Muscle layer of colon (tissue), 2 donors: ENCODE results near the gene TSC22D2.

ENCODE experiments used
- H3K27ac ChIP-seq: one replicate; pipeline ENCODE4 v1.7.0; 2013; ENCODE audit warnings: low read depth, mild to moderate bottlenecking, low read length, moderate library complexity
- H3K27me3 ChIP-seq, 2 donors: one replicate each; pipeline ENCODE4 v1.7.0; 2013; ENCODE audit warnings: low read length in 2 of 2, mild to moderate bottlenecking in 2 of 2; ENCODE audit not compliant: insufficient read depth in 2 of 2, control insufficient read depth in 1 of 2
- H3K36me3 ChIP-seq: one replicate; pipeline ENCODE4 v1.7.0; 2013; ENCODE audit warnings: mild to moderate bottlenecking, low read length; ENCODE audit not compliant: insufficient read depth
- H3K4me1 ChIP-seq: one replicate; pipeline ENCODE4 v1.7.0; 2013; ENCODE audit warnings: mild to moderate bottlenecking, low read length; ENCODE audit not compliant: insufficient read depth
- H3K4me3 ChIP-seq, 2 donors: one replicate each; pipeline ENCODE4 v1.7.0; 2013; ENCODE audit warnings: low read length in 2 of 2, low read depth in 1 of 2, mild to moderate bottlenecking in 1 of 2, moderate library complexity in 1 of 2
- H3K9ac ChIP-seq: one replicate; pipeline ENCODE4 v1.7.0; 2013; ENCODE audit warnings: low read length
- H3K9me3 ChIP-seq: one replicate; pipeline ENCODE4 v1.7.0; 2013; ENCODE audit warnings: mild to moderate bottlenecking, low read length
- donor health status: abdominal sarcoma.
- donor health status: Adenocarcinoma of cecum.

The TSC22D2 gene

DNA sequence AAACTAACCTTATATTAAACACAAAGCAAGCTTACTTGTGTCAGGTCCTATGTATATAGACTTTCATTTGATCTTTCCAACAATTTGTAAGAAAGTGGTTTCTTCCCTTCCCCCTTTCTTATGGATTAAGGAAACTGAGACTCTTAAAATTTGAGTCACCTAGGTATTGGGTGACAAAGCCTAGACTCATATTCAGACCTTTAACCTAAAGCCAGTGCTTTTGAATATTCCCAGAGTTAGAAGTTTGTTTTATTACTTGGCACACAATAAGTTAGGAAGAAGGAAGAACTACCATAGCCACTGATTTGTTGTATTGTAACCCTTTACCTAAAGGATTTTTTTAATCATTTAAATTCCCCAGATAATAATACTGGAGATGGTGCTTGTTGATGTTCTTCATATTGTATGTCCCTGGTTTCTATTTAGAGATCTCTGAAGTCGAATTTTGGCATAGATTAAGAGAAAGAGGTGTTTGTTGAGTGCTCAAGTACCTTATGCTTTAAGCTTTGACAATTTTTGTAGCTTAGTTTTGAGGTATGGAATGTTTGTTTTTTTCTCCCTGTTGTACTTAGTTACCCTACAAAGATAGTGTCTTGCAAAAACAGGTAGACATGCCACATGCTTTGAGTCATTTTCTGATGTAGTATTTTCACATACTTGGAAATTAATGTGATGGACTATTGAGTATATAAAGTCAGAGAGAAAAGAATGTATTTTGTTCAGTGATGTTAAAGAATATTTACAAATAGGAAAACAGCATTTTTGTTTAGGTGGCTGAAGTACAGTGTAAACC, 11.2 kb downstream of the TSC22D2 start:
- Histone ChIP-seq H3K27me3 (no peaks in the 10 kb centered on the region), H3K9ac (no peak overlapping the region), H3K9me3 (no peaks in the 10 kb centered on the region), H3K4me1 (peaks cover 63% of the 10 kb centered on the region), H3K36me3 (no peaks in the 10 kb centered on the region), H3K4me3 (no peak overlapping the region), H3K27ac (no peak overlapping the region)

DNA sequence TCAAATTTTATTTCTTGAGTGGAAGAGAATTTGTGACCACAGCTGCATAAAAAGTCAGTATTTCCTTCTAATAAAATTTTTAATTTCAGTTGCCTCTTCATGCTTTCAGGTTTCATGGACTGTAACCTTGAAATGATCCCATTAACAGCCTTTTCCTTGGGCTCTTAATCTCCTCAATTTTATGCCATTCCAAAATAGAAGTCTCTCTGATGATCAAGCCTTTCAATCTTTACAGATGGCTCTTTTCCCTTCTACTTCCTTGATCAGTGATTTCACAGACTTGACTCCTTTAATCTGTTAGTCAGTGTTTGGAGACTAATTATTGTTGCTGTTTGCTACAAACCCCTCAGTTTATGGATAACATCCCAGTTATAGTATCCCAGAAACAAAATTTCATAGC, 11.9 kb downstream of the TSC22D2 start:
- Histone ChIP-seq H3K9me3 (no peaks in the 10 kb centered on the region), H3K27ac (no peak overlapping the region), H3K4me1 (peaks cover 57% of the 10 kb centered on the region), H3K36me3 (no peaks in the 10 kb centered on the region), H3K4me3 (no peak overlapping the region), H3K9ac (no peak overlapping the region), H3K27me3 (no peaks in the 10 kb centered on the region)

GRCh38 chr3:150421256-150421655, 13.2 kb downstream of the TSC22D2 start:
- no peaks in the 10 kb centered on the region for H3K27me3 ChIP-seq
- H3K9me3 ChIP-seq = no peaks in the 10 kb centered on the region
- H3K4me3 ChIP-seq = no peak overlapping the region
- H3K4me1 ChIP-seq = peaks cover 47% of the 10 kb centered on the region
- no peaks in the 10 kb centered on the region for H3K36me3 ChIP-seq
- no peak overlapping the region for H3K27ac ChIP-seq
- H3K9ac ChIP-seq = no peak overlapping the region

GRCh38 chr3:150421799-150422548, 13.9 kb downstream of the TSC22D2 start:
- no peak overlapping the region for H3K9ac ChIP-seq
- H3K4me3 ChIP-seq = no peak overlapping the region
- no peak overlapping the region for H3K27ac ChIP-seq
- H3K4me1 ChIP-seq = peaks cover 45% of the 10 kb centered on the region
- H3K9me3 ChIP-seq = no peaks in the 10 kb centered on the region
- H3K27me3 ChIP-seq = no peaks in the 10 kb centered on the region
- H3K36me3 ChIP-seq = no peaks in the 10 kb centered on the region

GRCh38 chr3:150422907-150423306, 14.8 kb downstream of the TSC22D2 start:
- Histone ChIP-seq H3K4me1 (peaks cover 45% of the 10 kb centered on the region), H3K36me3 (no peaks in the 10 kb centered on the region), H3K27me3 (no peaks in the 10 kb centered on the region), H3K9ac (no peak overlapping the region), H3K9me3 (no peaks in the 10 kb centered on the region), H3K27ac (no peak overlapping the region), H3K4me3 (no peak overlapping the region)

DNA sequence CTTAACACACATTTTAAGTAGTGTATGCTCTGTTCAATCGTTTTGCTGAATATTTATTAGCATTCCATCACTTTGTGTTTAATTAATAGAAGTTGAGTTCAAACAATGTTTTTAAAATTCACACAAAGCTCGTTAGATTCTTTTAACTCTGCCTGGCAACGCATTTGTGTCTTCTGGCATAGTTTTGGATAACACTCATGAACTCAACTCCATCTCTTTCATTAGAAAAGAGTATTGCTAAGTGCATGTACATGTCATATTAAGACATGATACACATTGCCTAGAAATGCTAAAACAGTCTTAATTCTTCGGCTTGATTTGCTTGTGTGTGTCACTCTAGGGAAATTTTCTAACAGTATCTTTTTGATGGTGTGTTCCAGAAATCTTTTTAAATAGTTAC, 15.7 kb downstream of the TSC22D2 start:
- Histone ChIP-seq H3K9ac (no peak overlapping the region), H3K4me3 (no peak overlapping the region), H3K36me3 (no peaks in the 10 kb centered on the region), H3K9me3 (no peaks in the 10 kb centered on the region), H3K4me1 (peaks cover 39% of the 10 kb centered on the region), H3K27ac (no peak overlapping the region), H3K27me3 (no peaks in the 10 kb centered on the region)

GRCh38 chr3:150426292-150426691, 18.2 kb downstream of the TSC22D2 start:
- peaks cover 25% of the 10 kb centered on the region for H3K4me1 ChIP-seq

GRCh38 chr3:150428562-150428961, 20.5 kb downstream of the TSC22D2 start:
- no peaks in the 10 kb centered on the region for H3K27me3 ChIP-seq
- H3K9ac ChIP-seq = no peak overlapping the region
- no peak overlapping the region for H3K27ac ChIP-seq
- H3K4me3 ChIP-seq = no peak overlapping the region
- H3K4me1 ChIP-seq = peaks cover 15% of the 10 kb centered on the region
- no peaks in the 10 kb centered on the region for H3K36me3 ChIP-seq
- no peaks in the 10 kb centered on the region for H3K9me3 ChIP-seq

More at GRCh38 chr3:150426292-150426691, 18.2 kb downstream of the TSC22D2 start:
- Histone ChIP-seq H3K27ac (no peak overlapping the region), H3K4me3 (no peak overlapping the region), H3K36me3 (no peaks in the 10 kb centered on the region), H3K9me3 (no peaks in the 10 kb centered on the region), H3K27me3 (no peaks in the 10 kb centered on the region), H3K9ac (no peak overlapping the region)

DNA sequence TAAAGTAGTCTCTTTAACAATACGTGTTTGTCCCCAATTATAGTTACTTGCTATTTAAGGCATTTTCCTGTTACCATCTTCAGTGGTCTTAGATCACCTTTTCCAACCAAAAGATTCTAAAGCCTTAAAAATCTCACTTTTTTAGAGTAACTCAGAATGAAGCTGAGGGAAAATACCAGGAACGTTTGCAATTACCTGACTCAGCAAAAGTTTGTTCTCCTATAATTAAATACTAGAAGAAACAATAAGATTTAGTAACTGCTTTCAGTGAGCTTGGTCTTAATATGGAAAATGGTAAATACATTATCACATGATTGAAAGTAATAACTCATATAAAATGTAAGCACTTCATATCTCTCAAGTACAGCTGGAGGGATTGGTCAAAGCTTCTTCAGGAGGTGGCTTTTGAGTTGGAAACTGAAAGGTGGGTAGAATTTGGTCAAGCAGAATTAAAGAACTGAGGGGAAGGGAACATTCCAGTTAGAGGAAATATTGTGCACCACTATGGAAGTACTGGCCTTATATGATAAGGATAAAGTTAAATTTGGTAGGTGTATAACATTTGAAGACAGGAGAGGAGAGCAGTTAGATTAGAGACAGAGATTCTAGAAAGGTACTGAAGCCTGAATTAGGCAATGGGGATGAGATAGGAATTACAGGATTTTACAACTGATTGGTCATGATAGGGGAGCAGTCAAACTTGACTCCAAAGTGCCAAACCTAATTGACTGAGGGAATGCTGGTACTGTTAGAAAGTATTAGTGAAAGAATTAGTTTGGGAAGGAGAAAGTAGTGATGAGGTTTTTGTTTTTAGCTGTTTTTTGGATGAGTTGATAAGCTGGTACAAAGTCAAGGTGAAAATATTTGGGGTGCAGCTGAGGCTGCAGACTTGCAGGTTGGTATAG, 21.9 kb downstream of the TSC22D2 start:
- peaks cover 19% of the 10 kb centered on the region for H3K4me1 ChIP-seq

GRCh38 chr3:150433347-150433746, 25.2 kb downstream of the TSC22D2 start:
- Histone ChIP-seq H3K9me3 (no peaks in the 10 kb centered on the region), H3K4me3 (no peak overlapping the region), H3K36me3 (no peaks in the 10 kb centered on the region), H3K27ac (no peak overlapping the region), H3K4me1 (peaks cover 5% of the 10 kb centered on the region), H3K9ac (no peak overlapping the region), H3K27me3 (no peaks in the 10 kb centered on the region)

More for the DNA sequence above, 21.9 kb downstream of the TSC22D2 start:
- Histone ChIP-seq H3K36me3 (no peaks in the 10 kb centered on the region), H3K27ac (no peak overlapping the region), H3K9ac (no peak overlapping the region), H3K9me3 (no peaks in the 10 kb centered on the region), H3K27me3 (no peaks in the 10 kb centered on the region), H3K4me3 (no peak overlapping the region)

DNA sequence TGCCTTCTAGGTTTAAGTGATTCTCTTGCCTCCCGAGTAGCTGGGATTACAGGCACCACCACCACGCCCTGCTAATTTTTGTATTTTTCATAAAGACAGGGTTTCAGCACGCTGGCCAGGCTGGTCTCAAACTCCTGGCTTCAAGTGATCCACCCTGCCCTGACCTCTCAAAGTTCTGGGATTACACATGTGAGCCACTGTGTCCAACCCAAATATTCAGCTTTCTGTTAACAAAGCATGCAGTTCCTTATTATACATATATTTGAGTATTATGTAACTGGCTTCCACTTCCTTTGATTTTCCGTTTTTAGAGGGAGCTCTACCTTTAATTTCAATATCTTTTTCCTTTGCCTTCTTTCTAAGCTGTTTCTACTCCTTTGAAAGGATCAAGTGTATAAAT, 26.1 kb downstream of the TSC22D2 start:
- Histone ChIP-seq H3K36me3 (no peaks in the 10 kb centered on the region), H3K9ac (no peak overlapping the region), H3K4me1 (peaks cover 5% of the 10 kb centered on the region), H3K9me3 (no peaks in the 10 kb centered on the region), H3K4me3 (no peak overlapping the region), H3K27ac (no peak overlapping the region), H3K27me3 (no peaks in the 10 kb centered on the region)
